HCT116 (cell line): ENCODE data around the gene ERAL1. TPM values are rescaled to one million over a fixed set of nuclear protein-coding genes. Genes with fewer than 3 reads are reported as not detected.
"Not testable (repeated sequence)": the region's sequence is repeated elsewhere in the genome, so short reads cannot be mapped to it uniquely, and the experiment has no call there.

ENCODE experiments used
- ATAC-seq: fragments of 200-7000 bp; cut with Tn5 transposase; 2 replicates; pipeline ENCODE4 v1.9.1; 2020; ENCODE audit warnings: mild to moderate bottlenecking, moderate library complexity
- BruUV-seq: library from RNA; stranded (reverse); fragments of 400-500 nt; replicated peaks from 2 replicates; lab custom pipeline; 2021; lab: Mats Ljungman, UMichigan
- CTCF ChIA-PET: fragments of 300-600 bp; sonication (Branson Sonifier 250); formaldehyde crosslinking; loops from one replicate; lab custom pipeline; 2021; ENCODE audit warnings: antibody characterized with exemption; lab: Charles Lee
- POLR2A ChIA-PET: fragments of 300-600, 350-600 bp; sonication (Branson Sonifier 250); formaldehyde crosslinking; loops from one replicate; lab custom pipeline; 2021; ENCODE audit warnings: antibody characterized with exemption; lab: Charles Lee
- RAD21 ChIA-PET, 2 experiments: fragments of 300-600 bp; sonication (Branson Sonifier 250); formaldehyde crosslinking; loops; one replicate each; lab custom pipeline; 2023; ENCODE audit warnings: low total read pairs in 2 of 2; ENCODE audit not compliant: uncharacterized antibody in 2 of 2, unreplicated experiment in 2 of 2, low non-redundant PET in 1 of 2; lab: Charles Lee
- DNase-seq: peaks from one replicate; pipeline ENCODE4 v3.0.0-alpha.2; 2010; ENCODE audit warnings: low read depth, low spot score
- H2AFZ ChIP-seq: fragments of 200-600 bp; shearing (Covaris generic), sonication (generic); 2 replicates; pipeline ENCODE4 v1.6.1; 2017; ENCODE audit warnings: low read depth, mixed run types, mixed read lengths, antibody characterized with exemption, low read length; ENCODE audit not compliant: poor library complexity, severe bottlenecking
- H3K27ac ChIP-seq: 2 replicates; pipeline ENCODE4 v1.5.1; 2012; ENCODE audit warnings: low read depth, low read length
- H3K27me3 ChIP-seq: fragments of 200-600 bp; sonication (generic); 2 replicates; pipeline ENCODE4 v1.6.1; 2016; ENCODE audit warnings: mixed run types, low read length, mixed read lengths; ENCODE audit not compliant: insufficient read depth
- H3K36me3 ChIP-seq, 2 experiments: fragments of 200-500 bp in 1 of 2; fragments of 200-600 bp in 1 of 2; sonication (Bioruptor generic) in 1 of 2; sonication (generic) in 1 of 2; 2 replicates each; pipeline versions ENCODE4 v1.5.1 to v1.6.1; 2014 to 2016; ENCODE audit warnings: low read length in 2 of 2, inconsistent platforms in 1 of 2, mixed read lengths in 1 of 2, mixed run types in 1 of 2; ENCODE audit not compliant: insufficient read depth in 2 of 2, control insufficient read depth in 1 of 2
- H3K4me1 ChIP-seq, 2 experiments: fragments of 200-600 bp in 1 of 2; sonication (generic) in 1 of 2; 2 replicates each; pipeline versions ENCODE4 v1.5.1 to v1.6.1; 2012 to 2017; ENCODE audit warnings: low read length in 2 of 2, inconsistent platforms in 1 of 2, mild to moderate bottlenecking in 1 of 2, mixed read lengths in 1 of 2, mixed run types in 1 of 2, moderate library complexity in 1 of 2; ENCODE audit not compliant: insufficient read depth in 2 of 2, control insufficient read depth in 1 of 2
- H3K4me2 ChIP-seq: fragments of 200-600 bp; sonication (generic); 2 replicates; pipeline ENCODE4 v1.6.1; 2017; ENCODE audit warnings: mixed run types, low read length, mixed read lengths
- H3K4me3 ChIP-seq, 2 experiments: fragments of 200-600 bp in 1 of 2; sonication (generic) in 1 of 2; replicated peaks in 1 of 2; 2 replicates each; pipeline ENCODE4 v1.5.1; 2011 to 2016; ENCODE audit warnings: low read length in 2 of 2, control low read depth in 1 of 2, low read depth in 1 of 2, mild to moderate bottlenecking in 1 of 2, mixed read lengths in 1 of 2, mixed run types in 1 of 2
- H3K79me2 ChIP-seq: fragments of 200-600 bp; sonication (generic); 2 replicates; pipeline ENCODE4 v1.6.1; 2017; ENCODE audit warnings: mild to moderate bottlenecking, mixed run types, low read length, moderate library complexity, mixed read lengths; ENCODE audit not compliant: insufficient read depth
- H3K9ac ChIP-seq: fragments of 200-600 bp; sonication (generic); 2 replicates; pipeline ENCODE4 v1.6.1; 2016; ENCODE audit warnings: low read length, mixed read lengths
- H3K9me2 ChIP-seq: fragments of 200-600 bp; sonication (generic), shearing (Covaris generic); 2 replicates; pipeline ENCODE4 v1.6.1; 2017; ENCODE audit warnings: mixed run types, mild to moderate bottlenecking, moderate library complexity; ENCODE audit not compliant: insufficient read depth
- H3K9me3 ChIP-seq, 2 experiments: fragments of 200-500 bp in 1 of 2; fragments of 200-600 bp in 1 of 2; sonication (Bioruptor generic) in 1 of 2; sonication (generic) in 1 of 2; 2 replicates each; pipeline ENCODE4 v1.6.1; 2014 to 2017; ENCODE audit warnings: low read length in 2 of 2, mixed read lengths in 2 of 2, inconsistent platforms in 1 of 2, low read depth in 1 of 2, mild to moderate bottlenecking in 1 of 2, mixed run types in 1 of 2, moderate library complexity in 1 of 2; ENCODE audit not compliant: control insufficient read depth in 1 of 2, insufficient read depth in 1 of 2
- H4K20me1 ChIP-seq: fragments of 200-600 bp; sonication (generic), shearing (Covaris generic); 2 replicates; pipeline ENCODE4 v1.6.1; 2017; ENCODE audit warnings: mixed run types, mild to moderate bottlenecking, moderate library complexity; ENCODE audit not compliant: insufficient read depth
- ELF1 ChIP-seq: IDR thresholded peaks from 2 replicates; pipeline ENCODE4 v1.6.1; 2012; ENCODE audit warnings: low read depth, borderline replicate concordance
- RAD21 ChIP-seq: IDR thresholded peaks from 2 replicates; pipeline ENCODE4 v1.6.1; 2012; ENCODE audit warnings: low read depth, mild to moderate bottlenecking
- YY1 ChIP-seq: IDR thresholded peaks from 2 replicates; pipeline ENCODE4 v1.6.1; 2011; ENCODE audit warnings: low read length, low read depth, moderate library complexity, mild to moderate bottlenecking; ENCODE audit not compliant: insufficient replicate concordance; ENCODE audit errors: extremely low read depth
- ZBTB33 ChIP-seq: IDR thresholded peaks from 2 replicates; pipeline ENCODE4 v1.6.1; 2011; ENCODE audit warnings: mild to moderate bottlenecking, low read length, moderate library complexity; ENCODE audit not compliant: insufficient replicate concordance; ENCODE audit errors: extremely low read depth
- intact Hi-C: fragments of 100-400 bp; cut with micrococcal nuclease; formaldehyde crosslinking; loops from 2 replicates; pipeline ENCODE4 v1.10.0; 2022
- total RNA-seq: library from RNA; stranded (reverse); gene quantifications from one replicate; pipeline ENCODE4 v1.2.1, GENCODE V29; 2021; ENCODE audit not compliant: unreplicated experiment

The ERAL1 gene
- total RNA-seq, 1 experiment from 2014 or later, result 52.0 TPM

- no peaks in the 10 kb centered on the region for H3K9me3 ChIP-seq
- H2AFZ ChIP-seq, result no peak overlapping the region
- H3K4me1 ChIP-seq, result peaks cover 3 to 18% of the 10 kb centered on the region in 2 experiments; a peak in 3 of 4 replicates
- no peak for DNase-seq
- H3K79me2 ChIP-seq, result peaks cover 13% of the 10 kb centered on the region
- H3K27ac ChIP-seq, result no peak overlapping the region
- no peak overlapping the region for H3K4me3 ChIP-seq
- ChIA-PET POLR2A (no interaction called here), CTCF (no interaction called here), RAD21 (no interaction called here)
- no peak for ATAC-seq
- intact Hi-C loops, result no loop called here
- BruUV-seq, result no TSS peak
- H3K9ac ChIP-seq, result no peak overlapping the region
- H3K9me2 ChIP-seq, result no peaks in the 10 kb centered on the region
- H4K20me1 ChIP-seq, result no peaks in the 10 kb centered on the region
- no peaks in the 10 kb centered on the region for H3K27me3 ChIP-seq
- no peak overlapping the region for H3K4me2 ChIP-seq
- no peaks in the 10 kb centered on the region for H3K36me3 ChIP-seq
- TF ChIP-seq ELF1, result no peak
- TF ChIP-seq YY1, result no peak
- no peak for TF ChIP-seq ZBTB33
- no peak for TF ChIP-seq RAD21
Observed at GRCh38 chr17:28846231-28846630, 8.6 kb upstream of the ERAL1 start.

GRCh38 chr17:28846699-28847098, 8.1 kb upstream of the ERAL1 start:
- POLR2A ChIA-PET, RAD21 ChIA-PET, H3K4me2 ChIP-seq, DNase-seq, H3K9ac ChIP-seq, H4K20me1 ChIP-seq, H2AFZ ChIP-seq, intact Hi-C loops, H3K36me3 ChIP-seq, H3K27me3 ChIP-seq, CTCF ChIA-PET, ATAC-seq, H3K79me2 ChIP-seq, H3K27ac ChIP-seq, H3K4me3 ChIP-seq, H3K9me3 ChIP-seq, BruUV-seq, H3K9me2 ChIP-seq: not testable (repeated sequence)
- H3K4me1 ChIP-seq, result peaks cover under 1 to 15% of the 10 kb centered on the region in 2 experiments; a peak in 3 of 4 replicates
